ENCODE results near the gene TIMM10B. TPM values are rescaled to one million over a fixed set of nuclear protein-coding genes. Genes with fewer than 3 reads are reported as not detected.
"Not testable (repeated sequence)": the region's sequence is repeated elsewhere in the genome, so short reads cannot be mapped to it uniquely, and the experiment has no call there.

Gene TIMM10B
- total RNA-seq, 1 donor from 2014 or later: 14.1 TPM

- intact Hi-C loops (cut with DNase I): no loop called here
- ATAC-seq: no peak
- DNase-seq (ENCODE audit: missing footprints): no peak
Measured at GRCh38 chr11:6489306-6489705, 8.0 kb downstream of the TIMM10B start.

DNA sequence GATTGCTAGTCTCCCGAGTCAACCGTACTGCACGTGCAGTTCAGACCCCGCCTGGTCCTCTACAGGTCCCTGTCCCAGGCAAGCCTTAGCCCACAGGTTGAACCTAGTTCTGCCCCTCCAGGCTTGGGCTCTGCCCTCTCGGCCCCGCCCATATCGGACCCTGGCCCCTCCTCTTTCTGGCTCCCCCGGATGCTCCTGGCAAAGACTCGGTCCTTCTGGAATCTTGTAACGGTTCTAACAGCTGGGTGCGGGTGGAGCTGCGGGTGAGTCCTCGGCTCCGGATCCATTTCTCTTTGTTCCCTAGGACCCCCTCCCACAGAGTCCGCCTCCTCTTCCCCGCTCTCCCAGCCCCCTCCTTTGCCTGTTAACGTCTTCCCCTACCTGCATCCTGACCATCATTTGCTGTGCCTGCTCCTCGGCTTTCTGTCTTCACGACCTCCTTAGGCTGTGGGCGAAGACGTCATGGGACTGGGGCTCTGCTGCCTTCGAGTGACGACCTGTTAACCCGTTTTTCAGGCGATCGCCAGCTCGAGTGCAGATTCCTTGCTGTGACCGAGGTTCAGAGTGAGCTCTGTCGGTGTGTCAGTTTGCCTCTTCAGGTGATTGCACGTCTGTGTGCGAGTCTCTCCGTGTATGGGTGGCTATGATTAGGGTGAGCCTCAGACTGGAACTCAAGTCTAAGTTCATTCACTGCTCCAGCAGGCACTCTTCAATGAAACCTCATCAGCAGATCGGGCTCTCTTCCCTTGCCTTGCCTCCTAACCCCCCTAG lies 16.0 kb downstream of the TIMM10B start, which contains the start of gene DNHD1:
Gene DNHD1, plus strand, starts transcription at position 212 of the 771 bp plus-strand sequence. CDS start 936 bp downstream, outside the sequence.
- intact Hi-C loops (cut with DNase I): no loop called here
- DNase-seq (ENCODE audit: missing footprints): no peak

GRCh38 chr11:6498121-6498520 lies 16.8 kb downstream of the TIMM10B start:
- DNase-seq (ENCODE audit: missing footprints) (no peak), ATAC-seq (peak; percentile 59)
- intact Hi-C loops (cut with DNase I): no loop called here

More for the DNA sequence above, 16.0 kb downstream of the TIMM10B start, which contains the start of gene DNHD1:
- ATAC-seq: peak; percentile 56

DNA sequence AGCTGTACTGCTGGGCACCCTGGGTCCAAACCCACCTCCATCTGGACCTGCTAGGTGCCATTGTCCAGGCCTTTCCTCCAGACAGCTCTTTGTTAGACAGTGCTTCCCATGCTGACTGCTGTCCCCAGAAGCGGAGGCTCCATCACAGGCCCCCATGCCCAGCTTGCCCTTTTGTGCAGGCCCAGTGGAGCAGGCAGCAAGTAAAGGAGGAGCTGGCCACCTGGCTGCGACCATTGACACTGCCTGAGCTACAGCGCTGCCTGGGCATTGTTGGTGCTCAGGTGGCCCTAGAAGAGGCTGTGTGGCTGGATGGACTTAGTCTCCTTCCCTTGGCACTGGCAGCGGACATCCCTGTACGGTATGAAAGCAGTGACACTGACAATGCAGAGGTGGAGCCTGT lies 17.2 kb downstream of the TIMM10B start:
- intact Hi-C loops (cut with DNase I): no loop called here
- DNase-seq (ENCODE audit: missing footprints) (no peak), ATAC-seq (no peak)

DNA sequence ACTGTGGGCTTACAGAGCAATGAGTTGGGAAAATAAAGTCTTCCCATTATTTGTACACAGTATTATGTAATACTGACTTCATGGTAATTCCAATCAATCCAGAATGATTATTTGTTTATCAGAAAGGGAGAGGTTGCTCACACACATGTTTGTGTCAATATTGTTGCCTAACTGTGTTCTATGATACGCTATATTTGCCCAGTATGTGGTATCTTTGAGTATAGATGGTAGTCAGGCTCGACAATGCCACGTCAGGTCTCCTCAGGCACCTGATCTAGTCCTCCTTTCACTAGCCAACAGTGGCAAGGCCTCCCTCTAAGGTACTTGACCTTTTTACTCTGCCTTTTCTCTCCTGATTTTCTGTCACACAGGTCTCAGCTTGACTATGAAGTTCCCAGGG lies 21.1 kb downstream of the TIMM10B start:
- DNase-seq (ENCODE audit: missing footprints) (no peak), ATAC-seq (no peak)
- intact Hi-C loops (cut with DNase I): no loop called here

- intact Hi-C loops (cut with DNase I): loop anchor here (2.0 kb wide), 1 partner anchor 123 kb away; no protein-coding TSS in a partner anchor
- ATAC-seq: no peak
Measured at GRCh38 chr11:6504166-6504565, 22.9 kb downstream of the TIMM10B start.

GRCh38 chr11:6505577-6506240 lies 24.4 kb downstream of the TIMM10B start:
- DNase-seq (ENCODE audit: missing footprints) (no peak), ATAC-seq (no peak)
- intact Hi-C loops (cut with DNase I): loop anchor here (2.0 to 5.0 kb wide), 2 partner anchors 63 to 125 kb away; partner anchors contain the start of gene HPX

More at GRCh38 chr11:6504166-6504565, 22.9 kb downstream of the TIMM10B start:
- no peak for DNase-seq (ENCODE audit: missing footprints)

DNA sequence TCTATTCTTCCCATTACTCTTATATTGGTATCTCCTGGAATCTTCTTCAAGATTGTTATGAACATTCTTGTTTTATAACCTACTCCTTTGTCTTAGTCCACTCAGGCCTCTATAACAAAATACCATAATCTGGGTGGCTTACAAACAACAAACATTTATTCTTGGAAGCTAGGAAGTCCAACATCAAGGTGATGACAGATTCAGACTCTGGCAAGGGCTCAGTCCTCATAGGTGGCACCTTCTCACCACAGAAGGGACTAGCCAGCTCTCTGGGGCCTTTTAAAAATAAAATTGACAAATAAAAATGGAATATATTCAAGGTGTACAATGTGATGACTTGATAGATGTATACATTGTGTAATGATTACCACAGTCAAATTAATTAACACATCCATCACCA lies 35.6 kb downstream of the TIMM10B start:
- intact Hi-C loops (cut with DNase I): no loop called here
- DNase-seq (ENCODE audit: missing footprints) (no peak), ATAC-seq (no peak)

DNA sequence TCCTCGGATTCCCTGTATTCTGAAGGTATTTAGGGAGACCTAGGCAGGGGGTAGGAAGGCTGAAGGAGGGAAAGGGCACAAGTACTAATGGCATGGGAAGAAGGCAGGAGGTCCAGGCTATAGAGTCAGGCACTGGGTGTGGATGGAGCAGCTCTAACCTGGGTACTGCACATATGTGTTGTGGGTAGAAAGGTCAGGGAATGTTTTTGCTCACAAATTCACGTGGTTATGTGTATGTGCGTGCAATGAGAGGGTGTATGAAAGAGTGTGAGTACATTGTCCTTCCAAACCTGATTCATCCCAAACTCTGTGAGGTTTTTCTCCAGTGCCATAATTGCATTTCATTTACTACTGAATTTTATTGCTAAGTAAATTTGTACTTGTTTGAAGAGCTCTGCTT lies 39.0 kb downstream of the TIMM10B start:
- intact Hi-C loops (cut with DNase I): no loop called here
- no peak for ATAC-seq
- DNase-seq (ENCODE audit: missing footprints): no peak

GRCh38 chr11:6521946-6522345 lies 40.6 kb downstream of the TIMM10B start:
- intact Hi-C loops (cut with DNase I); ATAC-seq; DNase-seq (ENCODE audit: missing footprints): not testable (repeated sequence)

DNA sequence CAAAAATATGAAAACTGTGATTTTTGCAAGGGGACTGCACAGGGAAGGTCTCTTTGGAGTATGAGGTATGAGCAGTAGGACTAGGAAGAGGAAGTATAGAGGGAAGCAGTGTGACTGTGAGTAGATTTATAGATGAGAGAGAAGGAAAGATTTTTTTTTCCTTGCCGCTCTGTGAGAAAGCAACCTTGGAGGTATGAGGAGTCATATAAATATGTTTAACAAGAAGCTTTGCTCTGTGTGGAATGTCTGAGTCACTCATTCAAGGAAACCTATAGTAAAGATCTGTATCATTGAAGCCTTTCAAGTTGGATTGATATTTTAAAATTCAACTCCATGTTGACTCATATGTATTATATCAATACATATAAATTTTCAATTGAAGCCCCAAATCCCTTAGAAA lies 42.0 kb downstream of the TIMM10B start:
- DNase-seq (ENCODE audit: missing footprints): no peak
- no peak for ATAC-seq
- intact Hi-C loops (cut with DNase I): no loop called here

GRCh38 chr11:6526411-6527135 lies 45.3 kb downstream of the TIMM10B start:
- ATAC-seq (no peak), DNase-seq (ENCODE audit: missing footprints) (no peak)
- intact Hi-C loops (cut with DNase I): no loop called here

DNA sequence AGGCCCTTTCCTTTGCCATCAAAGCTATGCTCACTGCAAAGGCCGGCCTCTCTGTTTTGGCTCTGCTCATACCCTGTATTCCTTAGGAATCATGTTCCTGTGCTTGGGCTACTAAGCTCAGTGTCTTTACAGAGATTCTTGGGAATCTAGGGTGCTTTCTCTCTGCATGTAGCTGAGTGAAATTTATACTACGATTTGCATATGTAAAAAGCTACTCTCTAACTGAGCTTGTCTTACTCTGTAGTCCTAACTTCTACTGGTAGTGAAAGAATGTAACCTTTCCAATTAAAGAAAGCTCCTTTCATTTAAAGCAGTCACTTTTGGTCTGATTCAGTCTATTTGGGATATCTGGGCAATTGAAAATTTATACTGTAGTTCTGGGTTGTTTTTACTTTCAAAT lies 48.0 kb downstream of the TIMM10B start:
- DNase-seq (ENCODE audit: missing footprints) (no peak), ATAC-seq (no peak)
- intact Hi-C loops (cut with DNase I): no loop called here

GRCh38 chr11:6530848-6531247 lies 49.5 kb downstream of the TIMM10B start:
- DNase-seq (ENCODE audit: missing footprints) (no peak), ATAC-seq (no peak)
- intact Hi-C loops (cut with DNase I): loop anchor here (1.0 to 5.0 kb wide), 4 partner anchors 71 to 226 kb away; partner anchors contain the start of genes ILK, MRPL17 and RRP8

DNA sequence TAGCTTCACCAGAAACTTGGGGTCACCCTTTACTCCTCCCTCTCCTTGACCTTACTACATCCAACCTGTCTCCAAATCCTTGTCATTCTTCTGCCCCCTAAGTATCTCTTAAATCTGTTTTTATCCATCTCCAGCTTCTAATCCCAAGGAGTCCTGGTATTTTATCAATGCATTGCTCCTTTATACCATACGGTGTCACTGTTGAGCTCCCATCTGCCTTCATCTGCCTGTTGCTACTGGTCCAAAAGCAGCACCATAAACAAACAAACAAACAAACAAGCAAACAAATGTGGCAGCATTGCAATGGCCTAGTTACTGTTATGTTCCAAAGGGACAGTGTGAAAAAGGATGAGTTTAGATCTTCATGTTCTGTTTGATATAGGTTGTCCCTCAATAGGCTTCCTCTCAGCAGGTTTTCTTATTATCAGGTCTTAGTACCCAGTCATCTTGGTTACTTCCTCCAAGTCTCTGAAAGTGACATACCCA lies 50.0 kb downstream of the TIMM10B start:
- no peak for DNase-seq (ENCODE audit: missing footprints)
- intact Hi-C loops (cut with DNase I): loop anchor here (1.0 to 5.0 kb wide), 4 partner anchors 71 to 226 kb away; partner anchors contain the start of genes ILK, MRPL17 and RRP8
- peak; percentile 48 for ATAC-seq

Measured in Right ventricle myocardium inferior (tissue), 1 donor.